ENCODE data around the gene S100A9.

S100A9 gene

GRCh38 chr1:153374071-153374470 is 16.4 kb downstream of the S100A9 start:
- WGBS, 2 experiments (ENCODE audit: insufficient coverage in 2 of 2): 100% methylated on average over 1 of the region's 2 CpGs; no CpG with 5 or more reads in 1 of the 2 experiments
- no peaks in the 10 kb centered on the region for H3K36me3 ChIP-seq (ENCODE audit: control insufficient read depth, insufficient read depth, low read length)

GRCh38 chr1:153375511-153375910 is 17.9 kb downstream of the S100A9 start, which contains the start of gene S100A12:
S100A12 (minus strand) TSS chr1:153375621; CDS start chr1:153374592, 1,029 bp downstream.
- no peaks in the 10 kb centered on the region for H3K36me3 ChIP-seq (ENCODE audit: control insufficient read depth, insufficient read depth, low read length)
- WGBS, 2 experiments (ENCODE audit: insufficient coverage in 2 of 2): 100% methylated on average over 1 of the region's 1 CpG; no CpG with 5 or more reads in 1 of the 2 experiments
- no peaks in the 10 kb centered on the region for H3K9me3 ChIP-seq (ENCODE audit: control insufficient read depth, low read length)
- no peak within 1 kb of the TSS for H3K4me3 ChIP-seq (ENCODE audit: extremely low read depth, insufficient read depth, low read length, poor library complexity, severe bottlenecking)
- no peaks in the 10 kb centered on the region for H3K4me1 ChIP-seq (ENCODE audit: control insufficient read depth, insufficient read depth, low read length, poor library complexity, severe bottlenecking)
- no peak within 1 kb of the TSS for H3K27ac ChIP-seq (ENCODE audit: low read depth, low read length, severe bottlenecking)

More at GRCh38 chr1:153374071-153374470, 16.4 kb downstream of the S100A9 start:
- no peaks in the 10 kb centered on the region for H3K9me3 ChIP-seq (ENCODE audit: control insufficient read depth, low read length)
- H3K4me3 ChIP-seq (ENCODE audit: extremely low read depth, insufficient read depth, low read length, poor library complexity, severe bottlenecking): no peak overlapping the region
- no peaks in the 10 kb centered on the region for H3K4me1 ChIP-seq (ENCODE audit: control insufficient read depth, insufficient read depth, low read length, poor library complexity, severe bottlenecking)
- H3K27ac ChIP-seq (ENCODE audit: low read depth, low read length, severe bottlenecking): no peak overlapping the region

GRCh38 chr1:153379591-153379990 is 21.9 kb downstream of the S100A9 start:
- H3K9me3 ChIP-seq (ENCODE audit: control insufficient read depth, low read length): no peaks in the 10 kb centered on the region
- H3K4me1 ChIP-seq (ENCODE audit: control insufficient read depth, insufficient read depth, low read length, poor library complexity, severe bottlenecking): no peaks in the 10 kb centered on the region
- no peak overlapping the region for H3K27ac ChIP-seq (ENCODE audit: low read depth, low read length, severe bottlenecking)
- no peaks in the 10 kb centered on the region for H3K36me3 ChIP-seq (ENCODE audit: control insufficient read depth, insufficient read depth, low read length)
- 86 to 94% methylated on average over 6 to 8 of the region's 10 CpGs for WGBS, 2 experiments (ENCODE audit: insufficient coverage in 2 of 2)
- no peak overlapping the region for H3K4me3 ChIP-seq (ENCODE audit: extremely low read depth, insufficient read depth, low read length, poor library complexity, severe bottlenecking)

- Histone ChIP-seq H3K36me3 (ENCODE audit: control insufficient read depth, insufficient read depth, low read length) (no peaks in the 10 kb centered on the region), H3K4me3 (ENCODE audit: extremely low read depth, insufficient read depth, low read length, poor library complexity, severe bottlenecking) (no peak overlapping the region), H3K4me1 (ENCODE audit: control insufficient read depth, insufficient read depth, low read length, poor library complexity, severe bottlenecking) (no peaks in the 10 kb centered on the region), H3K27ac (ENCODE audit: low read depth, low read length, severe bottlenecking) (no peak overlapping the region), H3K9me3 (ENCODE audit: control insufficient read depth, low read length) (no peaks in the 10 kb centered on the region)
- 93 to 96% methylated on average over 16 to 20 of the region's 23 CpGs for WGBS, 2 experiments (ENCODE audit: insufficient coverage in 2 of 2)
Observed at GRCh38 chr1:153380711-153381110, 23.1 kb downstream of the S100A9 start.

- WGBS, 2 experiments (ENCODE audit: insufficient coverage in 2 of 2): 71 to 83% methylated on average over 2 to 4 of the region's 4 CpGs
- no peaks in the 10 kb centered on the region for H3K36me3 ChIP-seq (ENCODE audit: control insufficient read depth, insufficient read depth, low read length)
- H3K4me3 ChIP-seq (ENCODE audit: extremely low read depth, insufficient read depth, low read length, poor library complexity, severe bottlenecking): no peak overlapping the region
- H3K9me3 ChIP-seq (ENCODE audit: control insufficient read depth, low read length): no peaks in the 10 kb centered on the region
- no peak overlapping the region for H3K27ac ChIP-seq (ENCODE audit: low read depth, low read length, severe bottlenecking)
- no peaks in the 10 kb centered on the region for H3K4me1 ChIP-seq (ENCODE audit: control insufficient read depth, insufficient read depth, low read length, poor library complexity, severe bottlenecking)
Observed at GRCh38 chr1:153384958-153385580, 27.4 kb downstream of the S100A9 start.

- WGBS, 2 experiments (ENCODE audit: insufficient coverage in 2 of 2): 90 to 91% methylated on average over 4 to 5 of the region's 5 CpGs
- Histone ChIP-seq H3K9me3 (ENCODE audit: control insufficient read depth, low read length) (no peaks in the 10 kb centered on the region), H3K4me3 (ENCODE audit: extremely low read depth, insufficient read depth, low read length, poor library complexity, severe bottlenecking) (no peak overlapping the region)
Observed at GRCh38 chr1:153386500-153386901, 28.8 kb downstream of the S100A9 start.

GRCh38 chr1:153387001-153387400 is 29.3 kb downstream of the S100A9 start:
- H3K9me3 ChIP-seq (ENCODE audit: control insufficient read depth, low read length): no peaks in the 10 kb centered on the region
- no peak overlapping the region for H3K4me3 ChIP-seq (ENCODE audit: extremely low read depth, insufficient read depth, low read length, poor library complexity, severe bottlenecking)
- WGBS, 2 experiments (ENCODE audit: insufficient coverage in 2 of 2): 92 to 96% methylated on average over 2 to 4 of the region's 4 CpGs
- no peaks in the 10 kb centered on the region for H3K36me3 ChIP-seq (ENCODE audit: control insufficient read depth, insufficient read depth, low read length)
- no peak overlapping the region for H3K27ac ChIP-seq (ENCODE audit: low read depth, low read length, severe bottlenecking)
- no peaks in the 10 kb centered on the region for H3K4me1 ChIP-seq (ENCODE audit: control insufficient read depth, insufficient read depth, low read length, poor library complexity, severe bottlenecking)

More at GRCh38 chr1:153386500-153386901, 28.8 kb downstream of the S100A9 start:
- no peaks in the 10 kb centered on the region for H3K36me3 ChIP-seq (ENCODE audit: control insufficient read depth, insufficient read depth, low read length)
- H3K4me1 ChIP-seq (ENCODE audit: control insufficient read depth, insufficient read depth, low read length, poor library complexity, severe bottlenecking): no peaks in the 10 kb centered on the region
- H3K27ac ChIP-seq (ENCODE audit: low read depth, low read length, severe bottlenecking): no peak overlapping the region

GRCh38 chr1:153387785-153388184 is 30.1 kb downstream of the S100A9 start:
- no peaks in the 10 kb centered on the region for H3K4me1 ChIP-seq (ENCODE audit: control insufficient read depth, insufficient read depth, low read length, poor library complexity, severe bottlenecking)
- H3K27ac ChIP-seq (ENCODE audit: low read depth, low read length, severe bottlenecking): no peak overlapping the region
- no peak overlapping the region for H3K4me3 ChIP-seq (ENCODE audit: extremely low read depth, insufficient read depth, low read length, poor library complexity, severe bottlenecking)
- H3K9me3 ChIP-seq (ENCODE audit: control insufficient read depth, low read length): no peaks in the 10 kb centered on the region
- WGBS, 2 experiments (ENCODE audit: insufficient coverage in 2 of 2): 68% methylated on average over 4 of the region's 4 CpGs; no CpG with 5 or more reads in 1 of the 2 experiments
- no peaks in the 10 kb centered on the region for H3K36me3 ChIP-seq (ENCODE audit: control insufficient read depth, insufficient read depth, low read length)

GRCh38 chr1:153389401-153389800 is 31.7 kb downstream of the S100A9 start:
- H3K4me1 ChIP-seq (ENCODE audit: control insufficient read depth, insufficient read depth, low read length, poor library complexity, severe bottlenecking): no peaks in the 10 kb centered on the region
- H3K9me3 ChIP-seq (ENCODE audit: control insufficient read depth, low read length): no peaks in the 10 kb centered on the region
- H3K27ac ChIP-seq (ENCODE audit: low read depth, low read length, severe bottlenecking): no peak overlapping the region
- no peaks in the 10 kb centered on the region for H3K36me3 ChIP-seq (ENCODE audit: control insufficient read depth, insufficient read depth, low read length)
- no CpG with 5 or more reads among the region's 1 CpG for WGBS, 2 experiments (ENCODE audit: insufficient coverage in 2 of 2)
- no peak overlapping the region for H3K4me3 ChIP-seq (ENCODE audit: extremely low read depth, insufficient read depth, low read length, poor library complexity, severe bottlenecking)

GRCh38 chr1:153389973-153390879 is 32.6 kb downstream of the S100A9 start:
- Histone ChIP-seq H3K9me3 (ENCODE audit: control insufficient read depth, low read length) (no peaks in the 10 kb centered on the region), H3K27ac (ENCODE audit: low read depth, low read length, severe bottlenecking) (no peak overlapping the region), H3K4me1 (ENCODE audit: control insufficient read depth, insufficient read depth, low read length, poor library complexity, severe bottlenecking) (no peaks in the 10 kb centered on the region), H3K4me3 (ENCODE audit: extremely low read depth, insufficient read depth, low read length, poor library complexity, severe bottlenecking) (no peak overlapping the region), H3K36me3 (ENCODE audit: control insufficient read depth, insufficient read depth, low read length) (no peaks in the 10 kb centered on the region)
- 85 to 86% methylated on average over 10 to 13 of the region's 17 CpGs for WGBS, 2 experiments (ENCODE audit: insufficient coverage in 2 of 2)
